Keratinocyte (primary cell): ENCODE measurements around the gene IFNA21. TPM values are rescaled to one million over a fixed set of nuclear protein-coding genes. Genes with fewer than 3 reads are reported as not detected.
"Not testable (repeated sequence)": the region's sequence is repeated elsewhere in the genome, so short reads cannot be mapped to it uniquely, and the experiment has no call there.

ENCODE experiments used
- DNase-seq: peaks from one replicate; pipeline ENCODE4 v3.0.0-alpha.2; 2011; ENCODE audit warnings: low read depth, missing footprints, low spot score
- FAIRE-seq: peaks from 2 replicates; lab custom pipeline; 2011; peaks lifted over from hg19 to GRCh38; lab: Jason Lieb, UNC
- H2AFZ ChIP-seq: 2 replicates; pipeline ENCODE4 v1.6.0; 2012; ENCODE audit warnings: low read length, control low read depth, inconsistent platforms; ENCODE audit not compliant: control insufficient read depth
- H3K27ac ChIP-seq: 2 replicates; pipeline ENCODE4 v1.5.1; 2011; ENCODE audit warnings: low read length; ENCODE audit not compliant: control insufficient read depth, insufficient read depth
- H3K27me3 ChIP-seq: 3 replicates; pipeline ENCODE4 v1.6.0; 2011; ENCODE audit warnings: low read length; ENCODE audit not compliant: control insufficient read depth, insufficient read depth; ENCODE audit errors: extremely low read depth
- H3K36me3 ChIP-seq, 2 experiments: 2 replicates in 1 of 2; 3 replicates in 1 of 2; pipeline ENCODE4 v1.5.1; 2011; ENCODE audit warnings: low read length in 2 of 2, mild to moderate bottlenecking in 1 of 2; ENCODE audit not compliant: control insufficient read depth in 2 of 2, insufficient read depth in 2 of 2; ENCODE audit errors: extremely low read depth in 1 of 2
- H3K4me1 ChIP-seq: 3 replicates; pipeline ENCODE4 v1.5.1; 2011; ENCODE audit warnings: low read length; ENCODE audit not compliant: control insufficient read depth, insufficient read depth; ENCODE audit errors: extremely low read depth
- H3K4me2 ChIP-seq: 3 replicates; pipeline ENCODE4 v1.6.0; 2011; ENCODE audit warnings: low read depth, low read length; ENCODE audit not compliant: control insufficient read depth, insufficient read depth; ENCODE audit errors: extremely low read depth
- H3K4me3 ChIP-seq, 3 experiments: fragments of 200-600 bp in 1 of 3; sonication (generic) in 1 of 3; 2 replicates in 2 of 3; 3 replicates in 1 of 3; pipeline ENCODE4 v1.5.1; 2011 to 2016; ENCODE audit warnings: low read length in 3 of 3, mild to moderate bottlenecking in 3 of 3, control low read depth in 2 of 3, inconsistent platforms in 1 of 3, low read depth in 1 of 3, mixed read lengths in 1 of 3, mixed run types in 1 of 3, moderate library complexity in 1 of 3; ENCODE audit not compliant: control insufficient read depth in 2 of 3, insufficient read depth in 2 of 3; ENCODE audit errors: extremely low read depth in 1 of 3
- H3K79me2 ChIP-seq: 2 replicates; pipeline ENCODE4 v1.6.0; 2012; ENCODE audit warnings: low read length; ENCODE audit not compliant: control insufficient read depth, insufficient read depth
- H3K9ac ChIP-seq: 3 replicates; pipeline ENCODE4 v1.6.0; 2011; ENCODE audit warnings: low read length; ENCODE audit not compliant: control insufficient read depth, insufficient read depth; ENCODE audit errors: extremely low read depth
- H3K9me1 ChIP-seq: 3 replicates; pipeline ENCODE4 v1.6.0; 2011; ENCODE audit warnings: low read length; ENCODE audit not compliant: control insufficient read depth, insufficient read depth; ENCODE audit errors: extremely low read depth
- H3K9me3 ChIP-seq: 2 replicates; pipeline ENCODE4 v1.5.1; 2012; ENCODE audit warnings: low read depth, low read length; ENCODE audit not compliant: control insufficient read depth
- H4K20me1 ChIP-seq: 3 replicates; pipeline ENCODE4 v1.6.0; 2011; ENCODE audit warnings: low read length; ENCODE audit not compliant: control insufficient read depth, insufficient read depth; ENCODE audit errors: extremely low read depth
- dilution Hi-C: fragments of 300-500 bp; cut with MboI; formaldehyde crosslinking; loops from one replicate; pipeline ENCODE4 v1.7.0; 2020; ENCODE audit warnings: low sequenced_read_pairs; ENCODE audit not compliant: extremely low pct_ligation_motif_present
- polyA plus RNA-seq, 5 experiments: library from polyadenylated mRNA; depleted of rRNA in 3 of 5; stranded (reverse) in 3 of 5; stranded (forward) in 1 of 5; unstranded in 1 of 5; fragments of >200 nt; gene quantifications; 1 replicate in 1 of 5; 2 replicates in 3 of 5; 3 replicates in 1 of 5; pipeline versions ENCODE4 v1.2.1 to v1.2.3, GENCODE V29; 2011 to 2012; ENCODE audit warnings: missing spikeins in 2 of 5, low read depth in 1 of 5, low replicate concordance in 1 of 5
- TF ChIP-seq, protein P1 (sequence below), 3 experiments: IDR thresholded peaks in 1 of 3; conservative IDR thresholded peaks in 1 of 3; optimal IDR thresholded peaks in 1 of 3; 2 replicates in 2 of 3; 3 replicates in 1 of 3; pipeline versions ENCODE3 to v1.5.1; 2011; ENCODE audit warnings: low read length in 3 of 3, mild to moderate bottlenecking in 3 of 3, moderate library complexity in 2 of 3, control low read depth in 1 of 3, inconsistent platforms in 1 of 3; ENCODE audit not compliant: insufficient read depth in 2 of 3; ENCODE audit errors: extremely low read depth in 1 of 3

Gene IFNA21
- polyA plus RNA-seq, 1 donor (not counting 4 experiments of a cell fraction or from before 2014, with no cell fraction given), result not detected

DNA sequence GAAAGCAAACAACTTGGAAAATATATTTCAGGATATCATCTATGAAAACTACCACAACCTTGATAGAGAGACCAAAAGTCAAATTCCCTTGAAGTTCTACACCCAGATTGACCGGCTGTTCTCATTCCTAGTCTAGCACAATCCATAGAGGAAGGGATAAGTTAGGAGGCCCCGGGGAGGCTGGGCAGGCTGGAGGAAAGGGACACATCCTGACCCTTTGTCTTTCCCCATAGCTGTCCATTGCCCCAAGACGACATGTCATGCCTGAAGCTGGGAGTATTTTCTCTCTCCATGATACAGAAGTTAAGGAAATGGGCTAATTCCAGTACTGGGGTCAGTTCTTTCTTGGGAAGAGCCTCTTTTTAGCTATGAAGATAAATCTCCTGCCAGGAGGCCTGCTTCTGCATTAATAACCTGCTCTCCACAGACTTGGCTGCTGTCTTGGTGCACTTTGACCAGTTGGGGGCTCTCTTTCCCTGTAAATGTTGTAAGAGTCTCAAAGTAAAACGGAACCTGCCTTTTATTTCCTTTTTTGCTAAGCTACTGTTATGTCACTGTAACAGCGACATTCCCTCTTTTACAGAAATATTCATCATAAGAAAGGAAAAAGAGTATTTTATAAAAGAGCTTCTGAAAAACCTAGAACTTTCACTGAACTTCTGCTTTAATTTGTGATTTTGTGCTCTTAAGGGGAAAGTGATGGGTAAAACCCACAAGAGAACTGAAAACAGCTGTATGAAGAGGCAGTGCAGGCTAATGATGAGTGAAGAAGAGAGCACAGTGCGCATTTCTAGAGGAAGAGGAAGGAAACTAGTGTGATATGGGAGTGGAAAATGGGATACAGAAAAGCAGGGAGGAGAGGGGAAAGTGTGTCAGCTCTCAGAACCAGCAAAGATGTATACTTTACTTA, 28.7 kb upstream of the IFNA21 start:
- H3K9ac ChIP-seq, H3K36me3 ChIP-seq, H3K9me1 ChIP-seq, H3K4me2 ChIP-seq, H3K9me3 ChIP-seq, FAIRE-seq, DNase-seq, H3K4me3 ChIP-seq, H4K20me1 ChIP-seq, dilution Hi-C loops, H3K4me1 ChIP-seq, H3K27me3 ChIP-seq, H3K27ac ChIP-seq, H2AFZ ChIP-seq, H3K79me2 ChIP-seq: not testable (repeated sequence)
- TF ChIP-seq, protein P1, sequence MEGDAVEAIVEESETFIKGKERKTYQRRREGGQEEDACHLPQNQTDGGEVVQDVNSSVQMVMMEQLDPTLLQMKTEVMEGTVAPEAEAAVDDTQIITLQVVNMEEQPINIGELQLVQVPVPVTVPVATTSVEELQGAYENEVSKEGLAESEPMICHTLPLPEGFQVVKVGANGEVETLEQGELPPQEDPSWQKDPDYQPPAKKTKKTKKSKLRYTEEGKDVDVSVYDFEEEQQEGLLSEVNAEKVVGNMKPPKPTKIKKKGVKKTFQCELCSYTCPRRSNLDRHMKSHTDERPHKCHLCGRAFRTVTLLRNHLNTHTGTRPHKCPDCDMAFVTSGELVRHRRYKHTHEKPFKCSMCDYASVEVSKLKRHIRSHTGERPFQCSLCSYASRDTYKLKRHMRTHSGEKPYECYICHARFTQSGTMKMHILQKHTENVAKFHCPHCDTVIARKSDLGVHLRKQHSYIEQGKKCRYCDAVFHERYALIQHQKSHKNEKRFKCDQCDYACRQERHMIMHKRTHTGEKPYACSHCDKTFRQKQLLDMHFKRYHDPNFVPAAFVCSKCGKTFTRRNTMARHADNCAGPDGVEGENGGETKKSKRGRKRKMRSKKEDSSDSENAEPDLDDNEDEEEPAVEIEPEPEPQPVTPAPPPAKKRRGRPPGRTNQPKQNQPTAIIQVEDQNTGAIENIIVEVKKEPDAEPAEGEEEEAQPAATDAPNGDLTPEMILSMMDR (optimal IDR thresholded peaks at IDR 0.05 in 1 of 3, IDR thresholded peaks at IDR 0.05 in 1 of 3, conservative IDR thresholded peaks at IDR 0.05 in 1 of 3; ENCODE audit: extremely low read depth in 1 of 3, insufficient read depth in 2 of 3, low read length in 3 of 3), result peak; percentile 6 to 47 (median 27)

GRCh38 chr9:21187487-21187886, 21.0 kb upstream of the IFNA21 start, which contains the start of gene IFNA4:
TSS of gene IFNA4 (minus strand) at chr9:21187587. CDS start at chr9:21187531, 56 bp downstream.
- H3K27me3 ChIP-seq, H2AFZ ChIP-seq, H3K4me1 ChIP-seq, H3K4me3 ChIP-seq, H3K79me2 ChIP-seq, H3K36me3 ChIP-seq, H3K9me3 ChIP-seq, dilution Hi-C loops, FAIRE-seq, DNase-seq, H3K4me2 ChIP-seq, H3K9ac ChIP-seq, H4K20me1 ChIP-seq, H3K27ac ChIP-seq, H3K9me1 ChIP-seq: not testable (repeated sequence)
